Mucosa of descending colon (tissue), 3 donors: Measurements from ENCODE around the gene LRIG3. TPM values are rescaled to one million over a fixed set of nuclear protein-coding genes. Genes with fewer than 3 reads are reported as not detected.

Experiments
- ATAC-seq: fragments of 200-7000 bp; cut with Tn5 transposase; one replicate; pipeline ENCODE4 v1.9.1; 2020; ENCODE audit warnings: mild to moderate bottlenecking, moderate library complexity
- DNase-seq, 3 donors: peaks; one replicate each; pipeline ENCODE4 v3.0.0-alpha.2; 2020
- H3K36me3 ChIP-seq: fragments of 200-600 bp; one replicate; pipeline ENCODE4 v1.8.0; 2021; ENCODE audit warnings: low read depth, mild to moderate bottlenecking
- H3K4me1 ChIP-seq: fragments of 200-600 bp; one replicate; pipeline ENCODE4 v1.8.0; 2021; ENCODE audit warnings: low read depth, mild to moderate bottlenecking
- H3K4me3 ChIP-seq: fragments of 200-600 bp; one replicate; pipeline ENCODE4 v1.8.0; 2021; ENCODE audit warnings: mild to moderate bottlenecking
- H3K9me3 ChIP-seq: fragments of 200-600 bp; one replicate; pipeline ENCODE4 v1.8.0; 2021; ENCODE audit warnings: mild to moderate bottlenecking
- CTCF ChIP-seq: fragments of 200-600 bp; IDR thresholded peaks from one replicate; pipeline ENCODE4 v1.8.0; 2022; ENCODE audit warnings: antibody characterized with exemption, mild to moderate bottlenecking
- intact Hi-C, 2 donors: fragments of 100-400 bp; cut with DNase I in 1 of 2; cut with micrococcal nuclease in 1 of 2; formaldehyde crosslinking; loops; one replicate each; pipeline versions ENCODE4 v1.11.0 to v1.11.1; 2022; cut with DNase I, micrococcal nuclease
- total RNA-seq, 3 donors: library from RNA; stranded (reverse); fragmentation: NEBNext Ultra II Directional in 2 of 3; extraction: Animal tissue kit (Norgen Biotek cat#: 25700) in 2 of 3; gene quantifications; one replicate each; pipeline versions ENCODE4 v1.2.1 to v1.2.4, GENCODE V29; 2021 to 2023
- donor health status: DM: no; HTN: no; CAD: no; lungs with moderate emphysema.
- donor health status: DM: no; HTN: no; CAD: no.
- donor health status: DM: no; HTN: yes; CAD: no.

Gene LRIG3
- total RNA-seq, 3 donors from 2014 or later = 65.6 to 95.8 (median 90.0) TPM

- intact Hi-C loops = loop anchor here in 1 of 2 donors (10.0 kb wide), 1 partner anchor 168 kb away; no protein-coding TSS in a partner anchor
- Histone ChIP-seq H3K4me3 (no peak overlapping the region), H3K36me3 (peaks cover 7% of the 10 kb centered on the region), H3K9me3 (no peaks in the 10 kb centered on the region), H3K4me1 (peaks cover 11% of the 10 kb centered on the region)
- DNase-seq (peak in 1 of 3 donors; percentile 65), ATAC-seq (no peak)
- TF ChIP-seq CTCF = no peak
Observed at GRCh38 chr12:58916921-58917511, 3.3 kb downstream of the LRIG3 start.

- peaks cover 7% of the 10 kb centered on the region for H3K36me3 ChIP-seq
- H3K9me3 ChIP-seq = no peaks in the 10 kb centered on the region
- intact Hi-C loops = loop anchor here in 1 of 2 donors (10.0 kb wide), 1 partner anchor 169 kb away; no protein-coding TSS in a partner anchor
- peaks cover 11% of the 10 kb centered on the region for H3K4me1 ChIP-seq
- no peak for TF ChIP-seq CTCF
- H3K4me3 ChIP-seq = no peak overlapping the region
- ATAC-seq (no peak), DNase-seq (no peak)
Observed at GRCh38 chr12:58916161-58916621, 4.1 kb downstream of the LRIG3 start.

GRCh38 chr12:58915634-58916033 lies 4.7 kb downstream of the LRIG3 start:
- ATAC-seq (peak; percentile 46), DNase-seq (peak; percentile 59 to 72 (median 64))
- TF ChIP-seq CTCF = no peak
- Histone ChIP-seq H3K4me3 (no peak overlapping the region), H3K9me3 (no peaks in the 10 kb centered on the region), H3K4me1 (peaks cover 11% of the 10 kb centered on the region), H3K36me3 (peaks cover 7% of the 10 kb centered on the region)
- intact Hi-C loops = loop anchor here in 1 of 2 donors (10.0 kb wide), 1 partner anchor 169 kb away; no protein-coding TSS in a partner anchor

- H3K36me3 ChIP-seq = peaks cover 7% of the 10 kb centered on the region
- intact Hi-C loops = loop anchor here in 1 of 2 donors (10.0 kb wide), 1 partner anchor 170 kb away; no protein-coding TSS in a partner anchor
- H3K9me3 ChIP-seq = no peaks in the 10 kb centered on the region
- peaks cover 11% of the 10 kb centered on the region for H3K4me1 ChIP-seq
- DNase-seq (no peak), ATAC-seq (no peak)
- no peak for TF ChIP-seq CTCF
- no peak overlapping the region for H3K4me3 ChIP-seq
Observed at GRCh38 chr12:58915037-58915436, 5.3 kb downstream of the LRIG3 start.

- ATAC-seq (no peak), DNase-seq (no peak)
- Histone ChIP-seq H3K4me3 (no peak overlapping the region), H3K4me1 (peaks cover 11% of the 10 kb centered on the region), H3K36me3 (peaks cover 7% of the 10 kb centered on the region), H3K9me3 (no peaks in the 10 kb centered on the region)
- TF ChIP-seq CTCF = no peak
- intact Hi-C loops = loop anchor here in 1 of 2 donors (10.0 kb wide), 1 partner anchor 170 kb away; no protein-coding TSS in a partner anchor
Observed at GRCh38 chr12:58914457-58914856, 5.8 kb downstream of the LRIG3 start.
